ENCODE measurements around the gene POLN.

GRCh38 chr4:2245057-2245786 is 3.3 kb upstream of the POLN start:
- no peak for TF ChIP-seq CTCF (conservative IDR thresholded peaks at IDR 0.05)
- TF ChIP-seq EZH2 (IDR thresholded peaks at IDR 0.05; ENCODE audit: low read depth) = no peak

Data from PC-9 (cell line).